Smooth muscle cell (in vitro differentiated cells): ENCODE measurements around the gene MYO18A. TPM values are rescaled to one million over a fixed set of nuclear protein-coding genes. Genes with fewer than 3 reads are reported as not detected.

Experiments
- DNase-seq: peaks from one replicate; lab custom pipeline; 2025; ENCODE audit not compliant: unreplicated experiment; lab: John Stamatoyannopoulos, UW
- H2AFZ ChIP-seq: fragments of 200-600 bp; sonication (generic); 2 replicates; pipeline ENCODE4 v1.6.0; 2016; ENCODE audit warnings: antibody characterized with exemption, low read depth, mild to moderate bottlenecking
- H3F3A ChIP-seq: fragments of 200-600 bp; sonication (generic); 2 replicates; pipeline ENCODE4 v1.6.0; 2017; ENCODE audit warnings: antibody characterized with exemption, low read depth
- H3K27ac ChIP-seq: fragments of 200-600 bp; sonication (generic); 2 replicates; pipeline ENCODE4 v1.5.1; 2016; ENCODE audit warnings: low read depth, mild to moderate bottlenecking
- H3K27me3 ChIP-seq: fragments of 200-600 bp; sonication (generic); 2 replicates; pipeline ENCODE4 v1.6.1; 2016; ENCODE audit warnings: low read depth, mild to moderate bottlenecking
- H3K36me3 ChIP-seq: fragments of 200-600 bp; sonication (generic); 2 replicates; pipeline ENCODE4 v1.5.1; 2016; ENCODE audit warnings: low read depth
- H3K4me1 ChIP-seq: fragments of 200-600 bp; sonication (generic); 2 replicates; pipeline ENCODE4 v1.5.1; 2016; ENCODE audit warnings: low read depth
- H3K4me2 ChIP-seq: fragments of 200-600 bp; sonication (generic); 2 replicates; pipeline ENCODE4 v1.6.0; 2016; ENCODE audit warnings: mild to moderate bottlenecking
- H3K4me3 ChIP-seq: fragments of 200-600 bp; sonication (generic); 2 replicates; pipeline ENCODE4 v1.5.1; 2016; ENCODE audit warnings: mild to moderate bottlenecking
- H3K79me2 ChIP-seq: fragments of 200-600 bp; sonication (generic); 2 replicates; pipeline ENCODE4 v1.6.0; 2016; ENCODE audit warnings: low read depth, mild to moderate bottlenecking
- H3K9ac ChIP-seq: fragments of 200-600 bp; sonication (generic); 2 replicates; pipeline ENCODE4 v1.6.0; 2016; ENCODE audit warnings: low read depth
- H3K9me3 ChIP-seq: fragments of 200-600 bp; sonication (generic); replicated peaks from 2 replicates; pipeline ENCODE4 v1.5.1; 2016; ENCODE audit warnings: low read depth
- H4K20me1 ChIP-seq: fragments of 200-600 bp; sonication (generic); 2 replicates; pipeline ENCODE4 v1.6.0; 2016; ENCODE audit warnings: low read depth
- CTCF ChIP-seq: fragments of 200-600 bp; sonication (generic); IDR thresholded peaks from 2 replicates; pipeline ENCODE4 v1.5.1; 2017; ENCODE audit warnings: borderline replicate concordance, mild to moderate bottlenecking, antibody characterized with exemption; ENCODE audit not compliant: insufficient read depth, poor library complexity, severe bottlenecking
- WGBS: methylation state at CpG from one replicate; pipeline ENCODE4 v1.1.7; 2016; ENCODE audit warnings: low lambda C conversion rate; 5-methylcytosine and 5-hydroxymethylcytosine counted together
- polyA plus RNA-seq: library from polyadenylated mRNA; unstranded; fragments of >200 nt; fragmentation: Nextera tagmentation; extraction: Ambion mirVana; gene quantifications from 2 replicates; pipeline ENCODE4 v1.2.1, GENCODE V29; 2016
- total RNA-seq: library from RNA; depleted of rRNA; stranded (reverse); fragments of >200 nt; gene quantifications from 2 replicates; pipeline ENCODE4 v1.2.3, GENCODE V29; 2014

MYO18A gene
- total and polyA plus RNA-seq, 2 experiments from 2014 or later = 18.0 to 22.1 TPM

- H3K27ac ChIP-seq = no peak overlapping the region
Measured at GRCh38 chr17:29111816-29112499, 68.2 kb downstream of the MYO18A start.

GRCh38 chr17:29110372-29110757, 69.8 kb downstream of the MYO18A start:
- no peak overlapping the region for H3K27ac ChIP-seq
- no peak overlapping the region for H3K4me3 ChIP-seq
- H3K9me3 ChIP-seq = no peaks in the 10 kb centered on the region
- TF ChIP-seq CTCF = no peak
- no peaks in the 10 kb centered on the region for H3K27me3 ChIP-seq
- H2AFZ ChIP-seq = no peak overlapping the region
- H4K20me1 ChIP-seq = peaks cover 11% of the 10 kb centered on the region
- no peak overlapping the region for H3K9ac ChIP-seq
- H3K4me2 ChIP-seq = no peak overlapping the region
- DNase-seq = no peak
- no peaks in the 10 kb centered on the region for H3K4me1 ChIP-seq
- no peaks in the 10 kb centered on the region for H3K36me3 ChIP-seq
- 98% methylated on average over 16 of the region's 16 CpGs for WGBS
- no peaks in the 10 kb centered on the region for H3K79me2 ChIP-seq
- H3F3A ChIP-seq = no peaks in the 10 kb centered on the region

More at GRCh38 chr17:29111816-29112499, 68.2 kb downstream of the MYO18A start:
- DNase-seq = peak; percentile 26
- peak; percentile 85 for TF ChIP-seq CTCF
- H4K20me1 ChIP-seq = peaks cover 18% of the 10 kb centered on the region
- H3K4me2 ChIP-seq = no peak overlapping the region
- no peak overlapping the region for H3K4me3 ChIP-seq
- no peak overlapping the region for H2AFZ ChIP-seq
- H3K9ac ChIP-seq = no peak overlapping the region
- no peaks in the 10 kb centered on the region for H3K36me3 ChIP-seq
- no peaks in the 10 kb centered on the region for H3K4me1 ChIP-seq
- H3K9me3 ChIP-seq = no peaks in the 10 kb centered on the region
- H3K79me2 ChIP-seq = no peaks in the 10 kb centered on the region
- WGBS = 45% methylated on average over 20 of the region's 20 CpGs
- H3F3A ChIP-seq = no peaks in the 10 kb centered on the region
- H3K27me3 ChIP-seq = no peaks in the 10 kb centered on the region

GRCh38 chr17:29109477-29110371, 70.5 kb downstream of the MYO18A start:
- no peaks in the 10 kb centered on the region for H3K79me2 ChIP-seq
- H2AFZ ChIP-seq = no peak overlapping the region
- no peak overlapping the region for H3K9ac ChIP-seq
- TF ChIP-seq CTCF = no peak
- H3K4me2 ChIP-seq = no peak overlapping the region
- H3K4me3 ChIP-seq = no peak overlapping the region
- no peaks in the 10 kb centered on the region for H3K27me3 ChIP-seq
- no peak for DNase-seq
- H3K36me3 ChIP-seq = no peaks in the 10 kb centered on the region
- H4K20me1 ChIP-seq = peaks cover 11% of the 10 kb centered on the region
- WGBS = 84% methylated on average over 31 of the region's 32 CpGs
- H3K4me1 ChIP-seq = no peaks in the 10 kb centered on the region
- no peaks in the 10 kb centered on the region for H3F3A ChIP-seq
- no peak overlapping the region for H3K27ac ChIP-seq
- no peaks in the 10 kb centered on the region for H3K9me3 ChIP-seq
